Colonic mucosa (tissue), 4 donors: Measurements from ENCODE around the gene SETD1A. TPM values are rescaled to one million over a fixed set of nuclear protein-coding genes. Genes with fewer than 3 reads are reported as not detected.

Source experiments
- DNase-seq: peaks from one replicate; pipeline ENCODE4 v3.0.0-alpha.2; 2020
- H3K27ac ChIP-seq: fragments of 200-600 bp; one replicate; pipeline ENCODE4 v1.8.0; 2021
- H3K27me3 ChIP-seq: fragments of 200-600 bp; one replicate; pipeline ENCODE4 v1.8.0; 2021
- H3K36me3 ChIP-seq: fragments of 200-600 bp; one replicate; pipeline ENCODE4 v1.8.0; 2021
- H3K4me1 ChIP-seq: fragments of 200-600 bp; one replicate; pipeline ENCODE4 v1.8.0; 2021; ENCODE audit warnings: mild to moderate bottlenecking
- H3K4me3 ChIP-seq: fragments of 200-600 bp; one replicate; pipeline ENCODE4 v1.8.0; 2021
- H3K9ac ChIP-seq, 2 donors: one replicate each; pipeline ENCODE4 v1.7.0; 2013; ENCODE audit warnings: control low read depth in 2 of 2, low read depth in 2 of 2, low read length in 2 of 2
- H3K9me3 ChIP-seq: fragments of 200-600 bp; one replicate; pipeline ENCODE4 v1.8.0; 2021
- CTCF ChIP-seq: fragments of 200-600 bp; IDR thresholded peaks from one replicate; pipeline ENCODE4 v1.8.0; 2022; ENCODE audit warnings: antibody characterized with exemption, mild to moderate bottlenecking
- intact Hi-C: fragments of 100-400 bp; cut with DNase I; formaldehyde crosslinking; loops from one replicate; pipeline ENCODE4 v1.14.1; 2022
- total RNA-seq, 2 donors: library from RNA; stranded (reverse); fragmentation: NEBNext Ultra II Directional in 1 of 2; extraction: Animal tissue kit (Norgen Biotek cat#: 25700) in 1 of 2; gene quantifications; one replicate each; pipeline ENCODE4 v1.2.1, GENCODE V29; 2021
- donor health status: healthy.
- donor health status: DM: no; HTN: no; CAD: no.
- donor health status: DM: no; HTN: no; CAD: no.

SETD1A gene
- total RNA-seq, 2 donors from 2014 or later = 11.6 to 15.9 TPM

GRCh38 chr16:30926937-30927788 lies 30.4 kb upstream of the SETD1A start:
- no peak overlapping the region for H3K4me3 ChIP-seq
- no peak for DNase-seq
- H3K36me3 ChIP-seq = no peaks in the 10 kb centered on the region
- H3K4me1 ChIP-seq = no peaks in the 10 kb centered on the region
- H3K27me3 ChIP-seq = no peaks in the 10 kb centered on the region
- intact Hi-C loops = no loop called here
- no peak overlapping the region for H3K27ac ChIP-seq
- peak overlapping the region in 1 of 2 donors; percentile 39 for H3K9ac ChIP-seq
- no peaks in the 10 kb centered on the region for H3K9me3 ChIP-seq
- no peak for TF ChIP-seq CTCF

- no peaks in the 10 kb centered on the region for H3K27me3 ChIP-seq
- TF ChIP-seq CTCF = no peak
- H3K9me3 ChIP-seq = no peaks in the 10 kb centered on the region
- H3K27ac ChIP-seq = no peak overlapping the region
- no peaks in the 10 kb centered on the region for H3K36me3 ChIP-seq
- intact Hi-C loops = no loop called here
- no peak overlapping the region for H3K4me3 ChIP-seq
- no peak overlapping the region for H3K9ac ChIP-seq
- peak; percentile 46 for DNase-seq
- no peaks in the 10 kb centered on the region for H3K4me1 ChIP-seq
Measured at GRCh38 chr16:30927789-30928378, 29.7 kb upstream of the SETD1A start.

GRCh38 chr16:30928390-30928789 lies 29.2 kb upstream of the SETD1A start:
- no peak for TF ChIP-seq CTCF
- no peaks in the 10 kb centered on the region for H3K27me3 ChIP-seq
- no peak overlapping the region for H3K4me3 ChIP-seq
- intact Hi-C loops = no loop called here
- no peaks in the 10 kb centered on the region for H3K9me3 ChIP-seq
- H3K27ac ChIP-seq = no peak overlapping the region
- H3K4me1 ChIP-seq = no peaks in the 10 kb centered on the region
- H3K36me3 ChIP-seq = no peaks in the 10 kb centered on the region
- no peak overlapping the region for H3K9ac ChIP-seq
- DNase-seq = no peak

- no peak overlapping the region for H3K27ac ChIP-seq
- H3K4me1 ChIP-seq = no peaks in the 10 kb centered on the region
- intact Hi-C loops = no loop called here
- H3K4me3 ChIP-seq = no peak overlapping the region
- H3K27me3 ChIP-seq = no peaks in the 10 kb centered on the region
- no peak for TF ChIP-seq CTCF
- H3K9ac ChIP-seq = no peak overlapping the region
- no peak for DNase-seq
- no peaks in the 10 kb centered on the region for H3K9me3 ChIP-seq
- H3K36me3 ChIP-seq = no peaks in the 10 kb centered on the region
Measured at GRCh38 chr16:30929167-30929566, 28.4 kb upstream of the SETD1A start.

- no peaks in the 10 kb centered on the region for H3K27me3 ChIP-seq
- H3K9me3 ChIP-seq = no peaks in the 10 kb centered on the region
- intact Hi-C loops = no loop called here
- DNase-seq = no peak
- H3K27ac ChIP-seq = no peak overlapping the region
- no peak for TF ChIP-seq CTCF
- H3K36me3 ChIP-seq = no peaks in the 10 kb centered on the region
- H3K9ac ChIP-seq = no peak overlapping the region
- no peak overlapping the region for H3K4me3 ChIP-seq
- no peaks in the 10 kb centered on the region for H3K4me1 ChIP-seq
Measured at GRCh38 chr16:30930160-30930571, 27.4 kb upstream of the SETD1A start.
